ENCODE measurements around the gene HCK.
A peak's percentile ranks its signal among the peaks of the same experiment; 100 is the strongest.

The HCK gene

GRCh38 chr20:32028647-32029372 lies 23.2 kb upstream of the HCK start:
- Histone ChIP-seq H2AFZ (ENCODE audit: low read depth, low read length, severe bottlenecking) (no peak overlapping the region), H3K9me2 (replicated peaks; ENCODE audit: insufficient read depth, low read length) (no peaks in the 10 kb centered on the region), H4K20me1 (ENCODE audit: low read depth, low read length) (no peaks in the 10 kb centered on the region), H3K27ac (ENCODE audit: low read depth, low read length) (no peak overlapping the region), H3K4me3 (ENCODE audit: insufficient read depth, low read length, poor library complexity, severe bottlenecking) (no peak overlapping the region), H3K79me2 (ENCODE audit: insufficient read depth, low read length) (no peaks in the 10 kb centered on the region), H3K4me2 (ENCODE audit: low read depth, low read length, poor library complexity, severe bottlenecking) (no peak overlapping the region), H3K27me3 (ENCODE audit: low read length) (no peaks in the 10 kb centered on the region), H3K36me3 (ENCODE audit: low read length) (no peaks in the 10 kb centered on the region), H3K9me3 (ENCODE audit: insufficient read depth, low read length) (no peaks in the 10 kb centered on the region), H3F3A (ENCODE audit: insufficient read depth) (peaks cover 11% of the 10 kb centered on the region), H3K9ac (ENCODE audit: low read length) (no peak overlapping the region)
- TF ChIP-seq CTCF (IDR thresholded peaks at IDR 0.05; ENCODE audit: insufficient read depth, low read length, poor library complexity, severe bottlenecking) = no peak
- TF ChIP-seq EZH2phosphoT487 (conservative IDR thresholded peaks at IDR 0.05; ENCODE audit: low read length) = no peak

GRCh38 chr20:32029561-32029960 lies 22.5 kb upstream of the HCK start:
- H4K20me1 ChIP-seq (ENCODE audit: low read depth, low read length) = no peaks in the 10 kb centered on the region
- TF ChIP-seq CTCF (IDR thresholded peaks at IDR 0.05; ENCODE audit: insufficient read depth, low read length, poor library complexity, severe bottlenecking) (no peak), EZH2phosphoT487 (conservative IDR thresholded peaks at IDR 0.05; ENCODE audit: low read length) (no peak)
- no peak overlapping the region for H3K27ac ChIP-seq (ENCODE audit: low read depth, low read length)
- no peaks in the 10 kb centered on the region for H3K9me3 ChIP-seq (ENCODE audit: insufficient read depth, low read length)
- no peak overlapping the region for H3K4me3 ChIP-seq (ENCODE audit: insufficient read depth, low read length, poor library complexity, severe bottlenecking)
- H2AFZ ChIP-seq (ENCODE audit: low read depth, low read length, severe bottlenecking) = no peak overlapping the region
- H3K79me2 ChIP-seq (ENCODE audit: insufficient read depth, low read length) = no peaks in the 10 kb centered on the region
- H3K4me2 ChIP-seq (ENCODE audit: low read depth, low read length, poor library complexity, severe bottlenecking) = no peak overlapping the region
- H3K36me3 ChIP-seq (ENCODE audit: low read length) = no peaks in the 10 kb centered on the region
- no peaks in the 10 kb centered on the region for H3K27me3 ChIP-seq (ENCODE audit: low read length)
- H3K9me2 ChIP-seq (replicated peaks; ENCODE audit: insufficient read depth, low read length) = no peaks in the 10 kb centered on the region
- H3K9ac ChIP-seq (ENCODE audit: low read length) = no peak overlapping the region
- H3F3A ChIP-seq (ENCODE audit: insufficient read depth) = peaks cover 11% of the 10 kb centered on the region

GRCh38 chr20:32031007-32031958 lies 20.8 kb upstream of the HCK start:
- Histone ChIP-seq H3F3A (ENCODE audit: insufficient read depth) (peaks cover 25% of the 10 kb centered on the region), H4K20me1 (ENCODE audit: low read depth, low read length) (no peaks in the 10 kb centered on the region), H3K79me2 (ENCODE audit: insufficient read depth, low read length) (no peaks in the 10 kb centered on the region), H2AFZ (ENCODE audit: low read depth, low read length, severe bottlenecking) (peak overlapping the region; percentile 22), H3K9me3 (ENCODE audit: insufficient read depth, low read length) (no peaks in the 10 kb centered on the region), H3K9ac (ENCODE audit: low read length) (peak overlapping the region; percentile 15), H3K27ac (ENCODE audit: low read depth, low read length) (no peak overlapping the region), H3K4me3 (ENCODE audit: insufficient read depth, low read length, poor library complexity, severe bottlenecking) (no peak overlapping the region), H3K9me2 (replicated peaks; ENCODE audit: insufficient read depth, low read length) (no peaks in the 10 kb centered on the region), H3K4me2 (ENCODE audit: low read depth, low read length, poor library complexity, severe bottlenecking) (peak overlapping the region; percentile 49), H3K36me3 (ENCODE audit: low read length) (no peaks in the 10 kb centered on the region), H3K27me3 (ENCODE audit: low read length) (no peaks in the 10 kb centered on the region)
- TF ChIP-seq EZH2phosphoT487 (conservative IDR thresholded peaks at IDR 0.05; ENCODE audit: low read length) (no peak), CTCF (IDR thresholded peaks at IDR 0.05; ENCODE audit: insufficient read depth, low read length, poor library complexity, severe bottlenecking) (peak; percentile 99)
